ENCODE results near the gene LRRC2. TPM values are rescaled to one million over a fixed set of nuclear protein-coding genes. Genes with fewer than 3 reads are reported as not detected.
"Not testable (repeated sequence)": the region's sequence is repeated elsewhere in the genome, so short reads cannot be mapped to it uniquely, and the experiment has no call there.

LRRC2 gene
- total RNA-seq, 1 experiment from 2014 or later, result 0.17 TPM

- DNase-seq (ENCODE audit: low read depth), result peak; percentile 81
Measured at GRCh38 chr3:46500656-46501635, 65.2 kb downstream of the LRRC2 start.

GRCh38 chr3:46498916-46499519 is 67.1 kb downstream of the LRRC2 start:
- no peak for DNase-seq (ENCODE audit: low read depth)

- DNase-seq (ENCODE audit: low read depth), result no peak
Measured at GRCh38 chr3:46497556-46498265, 68.4 kb downstream of the LRRC2 start, which contains the start of gene RTP3. Gene RTP3 (plus strand): TSS chr3:46497976. CDS start chr3:46498063, 87 bp downstream.

DNA sequence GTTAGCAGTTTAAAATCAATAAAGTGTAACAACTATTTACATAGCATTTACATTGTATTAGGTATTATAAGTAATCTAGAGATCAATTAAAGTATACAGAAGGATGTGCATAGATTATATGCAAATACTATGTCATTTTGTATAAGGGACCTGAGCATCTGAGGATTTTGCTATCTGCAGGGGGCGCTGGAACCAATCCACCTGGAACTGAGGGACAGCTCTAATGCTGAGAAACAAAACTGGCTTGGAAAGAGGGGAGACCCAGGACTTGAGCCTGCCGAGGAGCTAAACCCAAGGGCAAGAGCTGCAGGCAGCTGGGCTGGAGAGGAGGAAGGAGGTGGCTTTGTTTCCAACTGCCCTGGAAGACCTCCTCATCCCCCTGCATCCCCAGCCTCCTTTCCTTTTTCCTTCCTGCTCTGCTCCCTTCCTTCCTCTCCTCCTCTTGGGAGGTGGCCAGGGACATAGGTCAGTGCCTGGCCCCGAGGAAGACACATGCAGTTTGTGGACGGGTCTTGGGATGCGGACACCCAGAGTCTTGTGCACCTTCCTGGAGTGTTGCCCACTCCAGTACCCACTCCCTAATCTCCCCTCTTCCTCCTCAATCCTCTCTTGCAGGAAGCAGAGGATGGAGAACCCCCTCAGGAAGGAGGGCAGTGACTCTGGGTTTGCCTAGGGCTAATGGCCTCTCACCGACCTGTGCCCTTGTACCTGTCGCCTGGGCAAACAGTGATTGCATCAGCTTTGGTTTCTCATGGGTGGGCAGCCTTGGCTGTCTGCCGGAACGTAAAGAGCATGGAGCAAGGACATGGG is 69.2 kb downstream of the LRRC2 start:
- DNase-seq (ENCODE audit: low read depth), result peak; percentile 67

DNA sequence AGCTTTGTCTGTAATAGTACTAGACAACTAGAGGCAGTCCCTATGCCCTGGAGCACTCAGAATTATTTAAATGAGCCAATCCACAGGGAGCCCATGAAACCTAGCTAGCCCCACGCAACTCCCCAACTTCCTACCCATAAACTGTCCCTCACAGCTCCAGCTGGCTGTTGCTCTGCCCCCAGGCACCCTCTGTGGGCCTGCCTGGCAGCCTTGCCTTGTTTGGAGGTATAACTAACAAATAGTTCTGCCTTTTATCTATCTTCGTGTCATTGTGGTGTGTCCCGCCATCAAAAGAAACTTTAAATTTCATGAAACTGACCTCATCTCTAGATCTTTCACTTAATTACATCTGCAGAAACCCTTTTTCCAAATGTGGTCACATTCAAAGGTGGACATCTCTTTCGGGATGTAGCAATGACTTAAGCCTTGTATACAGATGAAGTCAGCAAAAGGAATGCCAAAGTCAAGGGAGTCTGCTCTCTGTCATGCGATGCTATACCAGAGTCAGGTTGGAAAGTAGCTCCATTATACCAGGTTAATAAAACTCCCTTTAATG is 70.1 kb downstream of the LRRC2 start:
- DNase-seq (ENCODE audit: low read depth), result peak; percentile 97

- not testable (repeated sequence) for DNase-seq (ENCODE audit: low read depth)
Measured at GRCh38 chr3:46494491-46494890, 71.6 kb downstream of the LRRC2 start.

- DNase-seq (ENCODE audit: low read depth), result no peak
Measured at GRCh38 chr3:46492890-46493547, 73.1 kb downstream of the LRRC2 start.

GRCh38 chr3:46491089-46492070 is 74.7 kb downstream of the LRRC2 start:
- peak; percentile 32 for DNase-seq (ENCODE audit: low read depth)

GRCh38 chr3:46490338-46491084 is 75.6 kb downstream of the LRRC2 start:
- DNase-seq (ENCODE audit: low read depth), result peak; percentile 69

- peak; percentile 80 for DNase-seq (ENCODE audit: low read depth)
Measured at GRCh38 chr3:46489875-46490274, 76.2 kb downstream of the LRRC2 start.

DNA sequence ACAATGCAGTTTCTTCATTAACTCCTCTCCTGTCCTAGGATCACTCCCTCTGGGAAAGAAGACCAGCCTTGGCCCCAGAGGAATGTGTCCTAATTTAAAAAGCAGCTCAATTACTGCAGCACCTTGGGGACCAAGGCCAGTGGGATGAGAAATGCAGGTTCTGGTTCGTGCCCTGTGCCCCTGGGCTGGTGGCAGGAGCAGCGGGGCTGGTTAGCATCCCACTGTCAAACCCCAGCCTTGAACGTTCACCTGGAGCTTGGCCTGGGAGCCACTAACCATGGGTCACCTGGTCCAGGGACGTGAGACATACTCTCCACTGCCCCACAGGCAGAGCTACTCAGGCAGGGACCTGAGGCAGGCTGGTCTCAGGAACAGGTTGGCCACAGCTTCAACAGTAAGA is 76.7 kb downstream of the LRRC2 start:
- DNase-seq (ENCODE audit: low read depth), result no peak

DNA sequence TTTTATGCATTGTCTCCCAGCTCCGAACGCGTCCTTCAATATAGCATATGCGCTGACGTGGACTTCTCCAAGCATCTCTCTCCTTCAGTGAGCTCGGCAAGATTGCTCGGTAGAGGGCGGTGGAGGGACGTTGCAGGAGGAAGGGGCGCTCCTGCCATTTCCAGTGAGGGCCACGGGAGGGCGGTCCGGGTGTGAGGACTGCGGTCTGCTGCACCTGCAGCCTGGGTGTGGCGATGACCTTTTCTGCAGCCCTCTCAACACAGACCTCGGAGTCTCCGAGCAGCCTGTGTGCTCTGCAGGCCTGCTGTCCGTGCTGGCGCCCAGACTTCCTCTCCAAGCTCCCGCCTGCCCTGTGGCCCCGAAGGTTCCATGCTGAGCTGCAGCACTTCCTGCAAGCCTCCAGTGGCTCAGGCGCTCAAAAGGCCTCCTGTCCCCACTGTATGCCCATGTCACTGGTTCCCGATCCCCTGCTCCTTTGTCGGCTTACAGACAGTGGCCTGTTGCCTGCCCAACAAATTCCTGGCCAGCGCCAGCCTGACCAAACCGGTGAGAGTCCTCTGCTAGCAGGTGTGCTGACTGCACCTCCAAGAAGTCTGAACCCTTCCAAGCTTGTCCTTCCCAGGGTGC is 77.3 kb downstream of the LRRC2 start:
- DNase-seq (ENCODE audit: low read depth), result peak; percentile 81

- DNase-seq (ENCODE audit: low read depth), result no peak
Measured at GRCh38 chr3:46485779-46486175, 80.3 kb downstream of the LRRC2 start.

DNA sequence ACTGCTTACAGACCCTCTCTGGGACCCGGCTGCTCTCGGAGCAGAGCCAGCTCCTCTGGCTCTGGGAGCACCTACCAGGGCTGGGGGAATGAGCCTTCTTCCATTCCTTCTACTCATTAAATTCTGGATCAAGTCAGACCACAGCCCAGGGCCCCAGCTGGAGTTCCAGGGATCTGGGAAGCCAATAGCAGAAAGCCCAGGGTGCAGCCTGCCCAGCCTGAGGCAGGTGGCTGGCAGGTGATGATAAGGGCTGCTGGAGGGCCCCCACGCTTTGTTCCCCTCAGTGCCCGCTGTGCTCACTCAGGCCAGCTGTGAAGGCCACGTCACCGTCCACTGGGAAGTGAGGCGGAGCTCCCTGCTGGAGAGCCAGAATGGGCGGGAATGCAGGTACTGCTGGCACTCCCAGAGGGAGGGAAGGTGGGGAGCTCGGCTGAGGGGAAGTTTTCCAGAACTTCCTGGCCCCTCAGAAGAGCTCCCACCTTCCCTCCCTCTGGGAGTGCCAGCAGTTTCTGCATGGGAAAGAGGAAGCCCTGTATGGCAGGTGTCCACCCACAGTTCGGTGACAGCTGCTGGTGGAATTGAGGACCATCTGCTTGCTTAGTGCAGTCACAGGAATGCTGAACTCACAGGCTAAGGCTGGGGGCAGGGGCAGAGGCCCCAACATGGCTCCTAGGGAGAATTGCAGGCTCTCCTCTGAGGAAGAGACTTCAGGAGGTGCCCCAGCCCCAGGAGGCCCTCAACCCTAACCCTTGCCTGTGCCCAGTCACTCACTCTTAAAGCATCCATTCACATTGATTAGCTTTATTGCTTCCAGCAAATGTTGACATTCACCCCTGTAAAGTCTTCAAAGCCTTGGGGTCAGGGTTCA is 81.0 kb downstream of the LRRC2 start:
- no peak for DNase-seq (ENCODE audit: low read depth)

DNA sequence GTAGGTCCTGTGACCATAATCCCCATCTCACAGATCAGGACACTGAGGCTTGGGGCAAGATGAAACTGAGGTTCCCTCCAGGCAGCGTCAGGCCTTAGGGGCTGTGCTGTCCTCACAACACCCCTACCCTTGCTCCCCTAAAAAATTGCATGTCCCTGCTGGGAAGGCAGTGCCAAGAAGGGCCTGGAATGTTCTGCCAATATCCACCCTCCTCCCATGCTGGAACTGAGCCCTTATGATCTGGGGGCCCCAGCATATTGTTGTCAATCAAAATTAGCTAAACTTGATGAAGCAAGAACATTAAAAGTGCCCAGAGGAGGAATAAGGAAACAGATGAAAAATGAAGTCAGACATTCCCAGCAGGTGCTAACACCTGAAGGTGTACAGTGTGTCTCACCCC is 81.7 kb downstream of the LRRC2 start:
- no peak for DNase-seq (ENCODE audit: low read depth)

DNA sequence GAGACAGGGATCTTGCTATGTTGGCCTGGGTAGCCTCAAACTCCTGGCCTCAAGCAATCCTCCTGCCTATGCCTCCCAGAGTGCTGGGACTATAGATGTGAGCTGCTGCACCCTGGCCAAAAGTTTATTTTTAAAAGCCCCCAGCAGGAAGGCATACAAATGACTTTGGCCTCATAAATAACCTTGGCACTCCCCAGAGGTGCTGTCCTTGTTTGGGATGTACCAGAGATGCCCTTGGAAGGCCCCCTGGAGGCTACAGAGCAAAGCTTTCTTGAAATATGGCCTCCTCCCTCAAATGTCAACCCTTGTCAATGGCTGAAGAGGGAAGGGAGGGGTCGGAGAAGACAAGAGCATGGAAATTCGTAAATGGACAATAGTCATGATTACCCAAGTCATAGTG is 82.3 kb downstream of the LRRC2 start:
- no peak for DNase-seq (ENCODE audit: low read depth)

Measured in M059J (cell line).